Activated CD4-positive, alpha-beta T cell treated with anti-CD3 and anti-CD28 coated beads, Interleukin-2, Interleukin-6, amounts not matched to agents 100 ng/mL and 50 ng/mL, durations not matched to agents 16 hours and 8 hours (primary cell): ENCODE data around the gene ANKRD55.
"Not testable (repeated sequence)": the region's sequence is repeated elsewhere in the genome, so short reads cannot be mapped to it uniquely, and the experiment has no call there.

ENCODE experiments used
- DNase-seq: peaks from one replicate; pipeline ENCODE4 v3.0.0-alpha.2; 2020

Gene ANKRD55

GRCh38 chr5:56100439-56101176 lies 132.5 kb downstream of the ANKRD55 start:
- DNase-seq = no peak

GRCh38 chr5:56099346-56099745 lies 133.8 kb downstream of the ANKRD55 start:
- DNase-seq = no peak

GRCh38 chr5:56097055-56097454 lies 136.1 kb downstream of the ANKRD55 start:
- no peak for DNase-seq

GRCh38 chr5:56095579-56096102 lies 137.5 kb downstream of the ANKRD55 start:
- DNase-seq = no peak

GRCh38 chr5:56094579-56095361 lies 138.4 kb downstream of the ANKRD55 start:
- peak; percentile 76 for DNase-seq

- DNase-seq = no peak
These were observed 139.2 kb downstream of the ANKRD55 start for GRCh38 chr5:56093970-56094369.

GRCh38 chr5:56092115-56092514 lies 141.0 kb downstream of the ANKRD55 start:
- DNase-seq = no peak

- no peak for DNase-seq
These were observed 141.5 kb downstream of the ANKRD55 start for GRCh38 chr5:56091664-56092063.

GRCh38 chr5:56090793-56091460 lies 142.2 kb downstream of the ANKRD55 start:
- DNase-seq = no peak

- DNase-seq = peak; percentile 84
These were observed 143.9 kb downstream of the ANKRD55 start for GRCh38 chr5:56088967-56089829.

- no peak for DNase-seq
These were observed 144.6 kb downstream of the ANKRD55 start for GRCh38 chr5:56088431-56088949.

GRCh38 chr5:56085193-56085592 lies 147.9 kb downstream of the ANKRD55 start:
- no peak for DNase-seq

- no peak for DNase-seq
These were observed 149.8 kb downstream of the ANKRD55 start for GRCh38 chr5:56083286-56083854.

GRCh38 chr5:56081053-56081642 lies 152.0 kb downstream of the ANKRD55 start:
- DNase-seq = peak; percentile 72

- no peak for DNase-seq
These were observed 152.6 kb downstream of the ANKRD55 start for GRCh38 chr5:56080375-56081052.

GRCh38 chr5:56079157-56079500 lies 154.0 kb downstream of the ANKRD55 start:
- not testable (repeated sequence) for DNase-seq

- DNase-seq = no peak
These were observed 154.6 kb downstream of the ANKRD55 start for GRCh38 chr5:56078278-56079156.

GRCh38 chr5:56077796-56078233 lies 155.3 kb downstream of the ANKRD55 start:
- no peak for DNase-seq

- no peak for DNase-seq
These were observed 156.6 kb downstream of the ANKRD55 start for GRCh38 chr5:56076486-56076885.

GRCh38 chr5:56075361-56075760 lies 157.8 kb downstream of the ANKRD55 start:
- no peak for DNase-seq
